Neural cell (in vitro differentiated cells): ENCODE results near the gene ADAMTSL4.

Experiments
- EP300 ChIP-seq: fragments of 450-650 bp; conservative IDR thresholded peaks from 2 replicates; pipeline ENCODE4 v1.6.1; 2014; ENCODE audit warnings: antibody characterized with exemption, mild to moderate bottlenecking, moderate library complexity; ENCODE audit not compliant: poor library complexity, severe bottlenecking
- EZH2 ChIP-seq: fragments of 200-600, 300-800 bp; shearing (Covaris generic), sonication (generic); IDR thresholded peaks from 2 replicates; pipeline ENCODE4 v1.6.1; 2014; ENCODE audit warnings: antibody characterized with exemption, low read length, borderline replicate concordance, mild to moderate bottlenecking; ENCODE audit not compliant: insufficient read depth, poor library complexity, severe bottlenecking
- MXI1 ChIP-seq: fragments of 450-650 bp; conservative IDR thresholded peaks from 2 replicates; pipeline ENCODE4 v1.6.1; 2014; ENCODE audit warnings: antibody characterized with exemption, mild to moderate bottlenecking; ENCODE audit not compliant: poor library complexity, severe bottlenecking
- POLR2AphosphoS5 ChIP-seq: IDR thresholded peaks from 2 replicates; pipeline ENCODE4 v1.6.1; 2012
- RAD21 ChIP-seq: fragments of 450-650 bp; conservative IDR thresholded peaks from 2 replicates; pipeline ENCODE4 v1.6.1; 2014; ENCODE audit warnings: antibody characterized with exemption, mild to moderate bottlenecking, moderate library complexity
- SMC3 ChIP-seq: fragments of 450-650 bp; conservative IDR thresholded peaks from 2 replicates; pipeline ENCODE4 v1.6.1; 2014; ENCODE audit warnings: antibody characterized with exemption, mild to moderate bottlenecking, moderate library complexity; ENCODE audit not compliant: poor library complexity
- TAF1 ChIP-seq: IDR thresholded peaks from 2 replicates; pipeline ENCODE4 v1.6.1; 2012; ENCODE audit warnings: low read depth
- TF ChIP-seq, protein P1 (sequence below): fragments of 450-650 bp; IDR thresholded peaks from 2 replicates; pipeline ENCODE4 v1.5.1; 2014; ENCODE audit warnings: antibody characterized with exemption, mild to moderate bottlenecking, moderate library complexity; ENCODE audit not compliant: poor library complexity, severe bottlenecking
- TF ChIP-seq, protein P2 (sequence below): IDR thresholded peaks from 2 replicates; pipeline ENCODE4 v1.6.1; 2012; ENCODE audit warnings: borderline replicate concordance

DNA sequence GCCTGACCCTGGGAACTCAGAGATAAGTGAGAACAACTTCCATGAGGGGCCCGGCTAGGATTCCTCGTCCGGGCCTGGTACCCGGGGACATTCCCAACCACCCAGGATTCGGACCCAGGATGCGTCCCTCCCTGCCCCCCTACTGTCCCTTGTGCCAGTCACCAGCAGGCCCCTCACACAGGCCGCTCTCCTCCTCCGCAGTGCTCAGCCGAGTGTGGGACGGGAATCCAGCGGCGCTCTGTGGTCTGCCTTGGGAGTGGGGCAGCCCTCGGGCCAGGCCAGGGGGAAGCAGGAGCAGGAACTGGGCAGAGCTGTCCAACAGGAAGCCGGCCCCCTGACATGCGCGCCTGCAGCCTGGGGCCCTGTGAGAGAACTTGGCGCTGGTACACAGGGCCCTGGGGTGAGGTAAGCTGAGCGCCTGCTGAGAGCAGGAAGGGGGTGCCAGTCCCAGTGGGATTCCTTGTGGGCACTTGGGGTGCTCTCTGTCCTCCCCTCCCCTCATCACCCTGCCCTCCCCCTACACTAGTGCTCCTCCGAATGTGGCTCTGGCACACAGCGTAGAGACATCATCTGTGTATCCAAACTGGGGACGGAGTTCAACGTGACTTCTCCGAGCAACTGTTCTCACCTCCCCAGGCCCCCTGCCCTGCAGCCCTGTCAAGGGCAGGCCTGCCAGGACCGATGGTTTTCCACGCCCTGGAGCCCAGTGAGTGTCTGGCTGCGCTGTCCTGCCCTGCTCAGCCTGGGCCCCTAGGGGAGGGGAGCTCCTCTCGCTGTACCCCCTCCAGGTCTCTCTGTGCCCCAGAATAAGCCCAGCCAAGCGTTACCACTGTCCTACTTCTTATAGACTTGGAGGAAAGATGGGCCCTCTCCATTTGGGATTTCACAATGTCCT lies 9.8 kb downstream of the ADAMTSL4 start:
- TF ChIP-seq, protein P1, sequence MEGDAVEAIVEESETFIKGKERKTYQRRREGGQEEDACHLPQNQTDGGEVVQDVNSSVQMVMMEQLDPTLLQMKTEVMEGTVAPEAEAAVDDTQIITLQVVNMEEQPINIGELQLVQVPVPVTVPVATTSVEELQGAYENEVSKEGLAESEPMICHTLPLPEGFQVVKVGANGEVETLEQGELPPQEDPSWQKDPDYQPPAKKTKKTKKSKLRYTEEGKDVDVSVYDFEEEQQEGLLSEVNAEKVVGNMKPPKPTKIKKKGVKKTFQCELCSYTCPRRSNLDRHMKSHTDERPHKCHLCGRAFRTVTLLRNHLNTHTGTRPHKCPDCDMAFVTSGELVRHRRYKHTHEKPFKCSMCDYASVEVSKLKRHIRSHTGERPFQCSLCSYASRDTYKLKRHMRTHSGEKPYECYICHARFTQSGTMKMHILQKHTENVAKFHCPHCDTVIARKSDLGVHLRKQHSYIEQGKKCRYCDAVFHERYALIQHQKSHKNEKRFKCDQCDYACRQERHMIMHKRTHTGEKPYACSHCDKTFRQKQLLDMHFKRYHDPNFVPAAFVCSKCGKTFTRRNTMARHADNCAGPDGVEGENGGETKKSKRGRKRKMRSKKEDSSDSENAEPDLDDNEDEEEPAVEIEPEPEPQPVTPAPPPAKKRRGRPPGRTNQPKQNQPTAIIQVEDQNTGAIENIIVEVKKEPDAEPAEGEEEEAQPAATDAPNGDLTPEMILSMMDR, result no peak
- no peak for TF ChIP-seq EZH2
- TF ChIP-seq, protein P2, sequence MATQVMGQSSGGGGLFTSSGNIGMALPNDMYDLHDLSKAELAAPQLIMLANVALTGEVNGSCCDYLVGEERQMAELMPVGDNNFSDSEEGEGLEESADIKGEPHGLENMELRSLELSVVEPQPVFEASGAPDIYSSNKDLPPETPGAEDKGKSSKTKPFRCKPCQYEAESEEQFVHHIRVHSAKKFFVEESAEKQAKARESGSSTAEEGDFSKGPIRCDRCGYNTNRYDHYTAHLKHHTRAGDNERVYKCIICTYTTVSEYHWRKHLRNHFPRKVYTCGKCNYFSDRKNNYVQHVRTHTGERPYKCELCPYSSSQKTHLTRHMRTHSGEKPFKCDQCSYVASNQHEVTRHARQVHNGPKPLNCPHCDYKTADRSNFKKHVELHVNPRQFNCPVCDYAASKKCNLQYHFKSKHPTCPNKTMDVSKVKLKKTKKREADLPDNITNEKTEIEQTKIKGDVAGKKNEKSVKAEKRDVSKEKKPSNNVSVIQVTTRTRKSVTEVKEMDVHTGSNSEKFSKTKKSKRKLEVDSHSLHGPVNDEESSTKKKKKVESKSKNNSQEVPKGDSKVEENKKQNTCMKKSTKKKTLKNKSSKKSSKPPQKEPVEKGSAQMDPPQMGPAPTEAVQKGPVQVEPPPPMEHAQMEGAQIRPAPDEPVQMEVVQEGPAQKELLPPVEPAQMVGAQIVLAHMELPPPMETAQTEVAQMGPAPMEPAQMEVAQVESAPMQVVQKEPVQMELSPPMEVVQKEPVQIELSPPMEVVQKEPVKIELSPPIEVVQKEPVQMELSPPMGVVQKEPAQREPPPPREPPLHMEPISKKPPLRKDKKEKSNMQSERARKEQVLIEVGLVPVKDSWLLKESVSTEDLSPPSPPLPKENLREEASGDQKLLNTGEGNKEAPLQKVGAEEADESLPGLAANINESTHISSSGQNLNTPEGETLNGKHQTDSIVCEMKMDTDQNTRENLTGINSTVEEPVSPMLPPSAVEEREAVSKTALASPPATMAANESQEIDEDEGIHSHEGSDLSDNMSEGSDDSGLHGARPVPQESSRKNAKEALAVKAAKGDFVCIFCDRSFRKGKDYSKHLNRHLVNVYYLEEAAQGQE, result no peak
- no peak for TF ChIP-seq TAF1
- no peak for TF ChIP-seq EP300
- no peak for TF ChIP-seq POLR2AphosphoS5
- no peak for TF ChIP-seq SMC3
- no peak for TF ChIP-seq RAD21
- no peak for TF ChIP-seq MXI1
